ENCODE data around the gene C2CD3. TPM values are rescaled to one million over a fixed set of nuclear protein-coding genes. Genes with fewer than 3 reads are reported as not detected.
A peak's percentile ranks its signal among the peaks of the same experiment; 100 is the strongest.

Gene C2CD3
- total and polyA plus RNA-seq, 10 of the 15 experiments (the other 5 are each of a cell fraction or from before 2014, with no cell fraction given) = 2.3 to 24.0 (median 16.3) TPM

- SMC1A ChIA-PET (ENCODE audit: uncharacterized antibody, unreplicated experiment) = interaction anchor here (1.6 kb wide), 1 partner anchor 18 kb away, joined by 4 read pairs; no protein-coding TSS in a partner anchor
- Histone ChIP-seq H3K9me3 (replicated peaks; ENCODE audit: control insufficient read depth, insufficient read depth, low read length) (no peaks in the 10 kb centered on the region), H4K20me1 (ENCODE audit: control insufficient read depth, insufficient read depth) (no peaks in the 10 kb centered on the region), H3K4me2 (ENCODE audit: control insufficient read depth, insufficient read depth) (no peak overlapping the region), H3K4me1 (ENCODE audit: control insufficient read depth, insufficient read depth, low read length) (peaks cover 43% of the 10 kb centered on the region), H3K36me3 (ENCODE audit: control insufficient read depth in 2 of 2, insufficient read depth in 2 of 2, low read length in 1 of 2) (no peaks in the 10 kb centered on the region), H3K27me3 (replicated peaks in 1 of 2; ENCODE audit: control insufficient read depth in 2 of 2, insufficient read depth in 2 of 2, low read length in 1 of 2) (no peaks in the 10 kb centered on the region), H3K4me3 (no peak overlapping the region), H3K9ac (ENCODE audit: control insufficient read depth, insufficient read depth, low read length) (no peak overlapping the region), H3K27ac (ENCODE audit: control insufficient read depth, insufficient read depth) (no peak overlapping the region), H3K79me2 (ENCODE audit: control insufficient read depth, insufficient read depth, low read length) (no peaks in the 10 kb centered on the region), H2AFZ (ENCODE audit: control insufficient read depth, low read depth, low read length) (no peak overlapping the region)
- RAD21 ChIA-PET (ENCODE audit: unreplicated experiment) = interaction anchor here (0.7 to 1.6 kb wide), 2 partner anchors 19 to 163 kb away, joined by 3 to 4 read pairs; no protein-coding TSS in a partner anchor
- DNase-seq (ENCODE audit: low read depth, low spot score) (no peak), ATAC-seq (no peak), FAIRE-seq (no peak)
- intact Hi-C loops (cut with micrococcal nuclease; ENCODE audit: unreplicated experiment) (loop anchor here (10.0 kb wide), 1 partner anchor 1816 kb away; the partner anchor contains the start of gene UVRAG), in situ Hi-C loops (cut with MboI) (no loop called here)
- WGBS (ENCODE audit: insufficient coverage, insufficient replicate concordance, low lambda C conversion rate, missing lambda C conversion rate) = 90% methylated on average over 13 of the region's 13 CpGs
- POLR2A ChIA-PET = no interaction called here
- BruUV-seq (replicated peaks) = no TSS peak
- CTCF ChIA-PET = interaction anchor here (0.7 to 2.5 kb wide), 3 partner anchors 13 to 265 kb away, joined by 3 to 5 read pairs (median 5); no protein-coding TSS in a partner anchor
- TF ChIP-seq MEF2B (IDR thresholded peaks at IDR 0.05; ENCODE audit: partially characterized antibody, poor library complexity, severe bottlenecking) (no peak), CBFB (IDR thresholded peaks at IDR 0.05; ENCODE audit: low read depth) (no peak), CREM (IDR thresholded peaks at IDR 0.05; ENCODE audit: low read depth) (peak; percentile 3; the same call in 1 of the 2 replicates), MYB (IDR thresholded peaks at IDR 0.05; ENCODE audit: borderline replicate concordance, low read depth, low read length) (no peak), RELB (IDR thresholded peaks at IDR 0.05; ENCODE audit: low read depth) (no peak), ZNF207 (IDR thresholded peaks at IDR 0.05; ENCODE audit: borderline replicate concordance) (no peak), E2F8 (IDR thresholded peaks at IDR 0.05; ENCODE audit: low read depth, partially characterized antibody) (no peak), PKNOX1 (IDR thresholded peaks at IDR 0.05) (peak; percentile 44; the same call in 1 of the 2 replicates), TCF12 (IDR thresholded peaks at IDR 0.05; ENCODE audit: low read depth, low read length) (no peak), CUX1 (IDR thresholded peaks at IDR 0.05; ENCODE audit: insufficient replicate concordance, low read depth, low read length) (no peak)
These were observed 171.8 kb downstream of the C2CD3 start for GRCh38 chr11:73998846-73999575.
